ENCODE results near the gene DCDC1. TPM values are rescaled to one million over a fixed set of nuclear protein-coding genes. Genes with fewer than 3 reads are reported as not detected.

Gene DCDC1
- total and polyA plus RNA-seq, 12 donors, result 0.07 to 1.5 (median 0.29) TPM; not detected in 1

DNA sequence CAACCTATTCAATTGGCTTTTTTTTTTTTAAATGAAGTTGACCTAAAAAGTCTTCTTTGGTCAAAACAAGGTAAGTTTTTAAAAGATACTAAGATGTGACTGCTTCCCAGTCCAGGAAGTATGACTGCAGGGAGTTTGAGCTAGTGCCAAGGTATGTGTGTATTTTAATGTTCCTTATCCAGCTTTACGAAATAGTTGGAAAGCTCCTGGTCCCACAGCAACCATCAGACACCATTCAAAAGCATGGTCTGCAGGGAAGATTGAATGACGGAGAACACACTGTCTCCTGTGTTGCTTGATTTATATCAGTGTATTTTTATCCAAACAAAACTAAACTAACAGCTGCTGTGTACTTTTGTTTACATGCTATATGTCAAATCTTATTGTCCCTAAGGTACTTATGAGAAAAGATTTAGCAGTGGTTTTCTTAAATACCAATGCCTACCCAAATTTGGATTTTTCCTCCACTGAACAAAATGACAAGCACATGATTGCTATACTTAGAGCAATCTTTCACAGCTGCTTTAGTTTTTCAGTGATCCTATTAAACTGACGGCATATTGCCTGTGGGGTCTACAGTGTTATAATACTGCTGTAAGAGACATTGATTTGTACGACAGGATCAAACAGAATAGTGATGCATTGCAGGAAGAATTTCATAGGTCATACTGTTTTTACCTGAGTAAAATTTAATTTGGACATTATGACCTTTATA lies 122.9 kb downstream of the DCDC1 start:
- no peak for DNase-seq
- 66 to 78% (median 74%) methylated on average over 4 of the region's 4 CpGs for WGBS, 4 donors
- no peaks in the 10 kb centered on the region for H3K4me1 ChIP-seq (replicated peaks in 1 of 2)
- H3K36me3 ChIP-seq (replicated peaks in 1 of 2), result no peaks in the 10 kb centered on the region
- H3K27me3 ChIP-seq, result no peaks in the 10 kb centered on the region
- TF ChIP-seq, protein P1, sequence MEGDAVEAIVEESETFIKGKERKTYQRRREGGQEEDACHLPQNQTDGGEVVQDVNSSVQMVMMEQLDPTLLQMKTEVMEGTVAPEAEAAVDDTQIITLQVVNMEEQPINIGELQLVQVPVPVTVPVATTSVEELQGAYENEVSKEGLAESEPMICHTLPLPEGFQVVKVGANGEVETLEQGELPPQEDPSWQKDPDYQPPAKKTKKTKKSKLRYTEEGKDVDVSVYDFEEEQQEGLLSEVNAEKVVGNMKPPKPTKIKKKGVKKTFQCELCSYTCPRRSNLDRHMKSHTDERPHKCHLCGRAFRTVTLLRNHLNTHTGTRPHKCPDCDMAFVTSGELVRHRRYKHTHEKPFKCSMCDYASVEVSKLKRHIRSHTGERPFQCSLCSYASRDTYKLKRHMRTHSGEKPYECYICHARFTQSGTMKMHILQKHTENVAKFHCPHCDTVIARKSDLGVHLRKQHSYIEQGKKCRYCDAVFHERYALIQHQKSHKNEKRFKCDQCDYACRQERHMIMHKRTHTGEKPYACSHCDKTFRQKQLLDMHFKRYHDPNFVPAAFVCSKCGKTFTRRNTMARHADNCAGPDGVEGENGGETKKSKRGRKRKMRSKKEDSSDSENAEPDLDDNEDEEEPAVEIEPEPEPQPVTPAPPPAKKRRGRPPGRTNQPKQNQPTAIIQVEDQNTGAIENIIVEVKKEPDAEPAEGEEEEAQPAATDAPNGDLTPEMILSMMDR (IDR thresholded peaks at IDR 0.05), result no peak
- TF ChIP-seq POLR2A (IDR thresholded peaks at IDR 0.05), result no peak
- H3K9me3 ChIP-seq (replicated peaks in 1 of 3), result no peaks in the 10 kb centered on the region
- H3K4me3 ChIP-seq, result no peak overlapping the region
- no peak overlapping the region for H3K27ac ChIP-seq
- intact Hi-C loops (cut with DNase I), result no loop called here

DNA sequence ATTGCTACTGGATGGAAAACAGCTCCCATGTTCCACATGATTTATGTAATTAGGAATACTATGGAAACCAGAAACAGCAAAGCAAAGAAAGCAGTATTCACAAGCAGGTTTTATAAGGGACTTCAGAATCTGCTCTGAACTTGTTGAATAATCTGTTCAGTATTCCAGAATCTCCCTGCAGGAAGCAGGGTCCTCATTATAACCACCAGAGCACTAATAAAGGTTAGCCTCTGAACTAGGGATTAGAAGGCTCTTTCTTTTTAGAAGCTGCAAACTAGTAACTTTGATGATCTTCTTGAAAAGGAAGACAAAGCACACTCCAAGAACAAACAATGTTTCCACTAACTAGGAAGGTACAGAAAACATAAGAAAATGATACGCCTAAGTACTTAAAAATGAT lies 125.8 kb downstream of the DCDC1 start:
- H3K9me3 ChIP-seq (replicated peaks in 1 of 3), result no peaks in the 10 kb centered on the region
- intact Hi-C loops (cut with DNase I), result no loop called here
- no peak overlapping the region for H3K4me3 ChIP-seq
- no peaks in the 10 kb centered on the region for H3K36me3 ChIP-seq (replicated peaks in 1 of 2)
- no peak overlapping the region for H3K27ac ChIP-seq
- TF ChIP-seq, protein P1 (IDR thresholded peaks at IDR 0.05), result no peak
- TF ChIP-seq POLR2A (IDR thresholded peaks at IDR 0.05), result no peak
- H3K27me3 ChIP-seq, result no peaks in the 10 kb centered on the region
- H3K4me1 ChIP-seq (replicated peaks in 1 of 2), result no peaks in the 10 kb centered on the region
- DNase-seq, result no peak
- WGBS, 4 donors, result 76 to 86% (median 85%) methylated on average over 1 of the region's 1 CpG

DNA sequence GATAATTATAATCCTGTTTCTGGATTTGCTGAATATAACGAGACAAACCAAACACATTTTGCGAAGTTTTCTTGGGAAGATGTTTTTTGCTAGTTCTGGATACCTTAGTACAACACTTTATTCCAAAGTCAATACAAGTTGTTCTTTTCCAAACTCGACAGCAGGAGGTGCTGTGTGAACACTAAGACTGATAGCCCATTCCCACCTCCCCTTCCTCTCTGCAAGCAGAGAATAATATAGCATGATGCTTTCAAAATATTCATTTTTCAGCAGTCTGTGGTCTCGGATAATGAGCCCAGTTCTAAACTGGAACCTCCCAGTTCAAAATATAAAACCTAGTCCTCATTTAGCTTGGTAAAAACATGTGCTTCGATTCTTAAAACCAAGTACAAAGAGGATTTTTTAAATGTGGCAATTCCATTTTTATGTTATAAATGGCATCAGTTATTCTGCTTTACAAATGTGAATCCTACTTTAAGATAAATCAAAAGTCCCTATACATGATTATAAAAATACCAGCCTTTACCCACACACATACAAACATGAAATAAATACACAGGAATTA lies 129.1 kb downstream of the DCDC1 start:
- no peaks in the 10 kb centered on the region for H3K9me3 ChIP-seq (replicated peaks in 1 of 3)
- H3K36me3 ChIP-seq (replicated peaks in 1 of 2), result no peaks in the 10 kb centered on the region
- H3K4me3 ChIP-seq, result no peak overlapping the region
- no peaks in the 10 kb centered on the region for H3K27me3 ChIP-seq
- no peaks in the 10 kb centered on the region for H3K4me1 ChIP-seq (replicated peaks in 1 of 2)
- 19 to 22% (median 20%) methylated on average over 5 of the region's 5 CpGs for WGBS, 4 donors
- no peak for TF ChIP-seq POLR2A (IDR thresholded peaks at IDR 0.05)
- TF ChIP-seq, protein P1 (IDR thresholded peaks at IDR 0.05), result peak; percentile 29 to 55 (median 36)
- H3K27ac ChIP-seq, result no peak overlapping the region
- intact Hi-C loops (cut with DNase I), result no loop called here
- DNase-seq, result peak in 5 of 7 donors; percentile 10 to 27 (median 19)

DNA sequence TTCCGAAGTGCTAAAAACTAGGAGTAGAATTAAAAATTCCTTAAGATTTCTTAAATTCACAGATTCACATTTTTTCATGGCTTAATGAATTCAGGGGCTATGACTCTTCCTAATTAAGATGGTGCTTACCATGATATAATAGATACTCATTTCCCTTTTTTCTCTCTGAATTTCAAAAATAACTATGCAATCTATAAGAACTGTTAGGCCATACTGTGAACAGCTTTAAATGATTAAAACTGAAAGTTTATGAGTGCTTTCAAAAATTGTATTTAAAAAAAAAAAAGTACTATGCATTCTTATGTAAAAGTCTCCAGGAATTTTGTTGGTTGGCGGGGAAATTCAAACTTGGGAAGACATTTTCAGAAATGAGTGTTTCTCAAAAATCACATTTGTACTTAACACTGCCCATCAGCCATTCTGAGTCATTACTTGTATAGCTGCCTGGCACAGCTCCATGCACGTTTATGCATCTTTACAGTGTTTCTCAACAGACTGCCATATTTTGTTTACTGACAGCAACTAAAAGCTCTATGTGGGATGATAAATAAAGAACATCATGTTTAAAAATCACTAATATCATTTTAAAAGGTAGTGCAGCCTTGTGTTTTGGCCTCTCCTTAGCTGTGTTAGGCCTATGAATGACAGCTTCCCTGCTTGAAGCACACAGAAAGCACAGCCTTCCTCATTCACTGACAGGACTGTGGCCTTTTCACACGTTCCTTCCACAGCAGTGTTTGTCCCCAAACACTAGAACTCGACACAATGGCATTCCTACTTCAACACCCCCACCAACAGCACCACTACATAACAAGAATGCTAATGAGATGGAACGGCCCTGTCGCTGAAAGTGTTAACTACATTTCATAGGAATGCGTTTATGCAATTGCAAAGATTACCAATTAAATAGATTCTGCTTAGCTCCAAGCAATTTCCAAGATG lies 131.4 kb downstream of the DCDC1 start:
- Histone ChIP-seq H3K27ac (no peak overlapping the region), H3K4me1 (replicated peaks in 1 of 2) (no peaks in the 10 kb centered on the region)
- 59 to 69% (median 60%) methylated on average over 8 of the region's 8 CpGs for WGBS, 4 donors

More for the DNA sequence above, 131.4 kb downstream of the DCDC1 start:
- Histone ChIP-seq H3K36me3 (replicated peaks in 1 of 2) (no peaks in the 10 kb centered on the region), H3K27me3 (no peaks in the 10 kb centered on the region), H3K9me3 (replicated peaks in 1 of 3) (no peaks in the 10 kb centered on the region), H3K4me3 (no peak overlapping the region)
- DNase-seq, result no peak
- TF ChIP-seq, protein P1 (IDR thresholded peaks at IDR 0.05), result no peak
- TF ChIP-seq POLR2A (IDR thresholded peaks at IDR 0.05), result no peak
- intact Hi-C loops (cut with DNase I), result no loop called here

Measured in adrenal gland (tissue), 12 donors.